HG02571 (cell line): ENCODE results near the gene ZNF507.
"Not testable (repeated sequence)": the region's sequence is repeated elsewhere in the genome, so short reads cannot be mapped to it uniquely, and the experiment has no call there.

ENCODE experiments used
- ATAC-seq: cut with Tn5 transposase; IDR thresholded peaks from one replicate; pipeline ENCODE4 v1.9.1; 2021; ENCODE audit warnings: mild to moderate bottlenecking, moderate library complexity; ENCODE audit not compliant: unreplicated experiment

ZNF507 gene

DNA sequence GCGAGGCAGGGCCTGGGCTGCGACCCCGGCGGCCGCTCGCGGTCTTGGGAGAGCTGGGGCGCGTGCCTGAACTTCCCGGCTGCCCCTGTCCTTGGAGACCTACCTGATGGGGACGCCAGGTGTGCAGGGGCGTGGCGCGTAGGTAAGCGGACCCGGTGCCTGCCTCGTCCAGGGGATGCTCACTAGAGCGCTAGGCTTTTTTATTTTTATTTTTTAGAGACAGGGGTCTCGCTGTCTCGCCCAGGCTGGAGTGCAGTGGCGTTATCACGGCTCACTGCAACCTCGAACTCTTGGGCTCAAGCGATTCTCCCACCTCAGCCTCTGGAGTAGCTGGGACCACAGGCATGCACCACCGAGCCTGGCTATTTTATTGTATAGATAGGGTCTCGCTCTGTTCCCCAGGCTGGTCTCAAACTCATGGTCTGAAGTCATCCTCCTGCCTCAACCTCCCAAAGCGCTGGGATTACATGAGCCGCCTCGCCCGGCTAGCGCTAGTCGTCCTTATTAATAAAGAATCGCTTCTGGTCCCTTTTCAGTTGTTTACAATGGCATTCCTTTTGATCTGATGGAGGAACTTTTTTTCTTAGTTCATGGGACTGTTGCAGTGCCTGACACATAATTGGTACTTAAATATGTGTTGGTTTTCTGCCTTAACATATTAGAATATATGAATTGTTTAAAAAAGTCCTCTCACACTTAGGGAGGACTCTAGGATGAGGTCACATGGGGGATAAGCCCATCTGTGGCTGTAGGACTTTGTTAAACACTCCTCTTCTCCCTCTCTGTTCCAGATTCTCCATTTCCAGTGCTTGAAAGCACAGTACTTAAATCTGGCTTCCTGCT, 61.0 kb downstream of the ZNF507 start:
- no peak for ATAC-seq

DNA sequence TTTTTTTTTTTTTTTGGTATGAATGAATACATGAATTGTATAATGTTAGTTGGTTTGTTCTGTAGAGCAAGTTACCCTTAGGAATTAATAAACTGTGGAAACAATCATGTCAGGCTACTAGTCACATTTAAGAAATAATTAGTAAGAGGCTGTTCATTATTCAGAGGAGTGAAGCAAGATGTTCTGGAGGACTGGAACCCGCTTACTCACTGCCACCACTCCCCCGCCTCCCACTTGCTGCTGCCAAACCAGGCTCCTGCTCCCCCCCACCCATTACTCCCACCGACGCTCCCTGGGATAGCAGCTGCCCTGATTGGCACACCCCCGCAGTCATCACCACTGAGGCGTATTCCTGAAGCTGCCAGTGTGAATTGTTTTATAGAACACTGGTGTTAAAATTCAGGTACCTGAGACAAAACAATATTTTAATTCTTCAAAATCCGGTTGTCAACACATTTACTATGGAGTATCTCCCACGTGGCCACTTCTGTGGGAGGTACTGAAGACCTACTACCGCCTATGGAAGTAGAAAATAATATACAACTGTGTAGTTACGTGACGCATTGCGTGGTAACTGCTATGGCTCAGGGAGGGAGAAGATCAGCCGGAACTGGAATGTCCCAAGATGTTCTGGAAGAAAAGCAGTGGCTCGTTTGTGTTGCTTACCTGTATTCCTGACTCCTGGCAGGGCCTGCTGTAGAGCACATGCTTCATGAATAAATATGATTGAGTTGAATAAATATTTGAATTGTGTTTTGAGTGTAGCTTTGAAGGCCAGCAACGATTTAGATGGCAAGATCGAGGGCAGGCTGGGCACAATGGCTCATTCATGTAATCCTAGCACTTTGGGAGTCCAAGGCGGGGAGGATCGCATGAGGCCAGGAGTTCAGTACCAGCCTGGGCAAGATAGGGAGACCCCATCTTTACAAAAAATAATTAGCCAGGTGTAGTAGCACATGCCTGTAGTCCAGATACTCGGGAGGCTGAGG, 61.9 kb downstream of the ZNF507 start:
- ATAC-seq: no peak

DNA sequence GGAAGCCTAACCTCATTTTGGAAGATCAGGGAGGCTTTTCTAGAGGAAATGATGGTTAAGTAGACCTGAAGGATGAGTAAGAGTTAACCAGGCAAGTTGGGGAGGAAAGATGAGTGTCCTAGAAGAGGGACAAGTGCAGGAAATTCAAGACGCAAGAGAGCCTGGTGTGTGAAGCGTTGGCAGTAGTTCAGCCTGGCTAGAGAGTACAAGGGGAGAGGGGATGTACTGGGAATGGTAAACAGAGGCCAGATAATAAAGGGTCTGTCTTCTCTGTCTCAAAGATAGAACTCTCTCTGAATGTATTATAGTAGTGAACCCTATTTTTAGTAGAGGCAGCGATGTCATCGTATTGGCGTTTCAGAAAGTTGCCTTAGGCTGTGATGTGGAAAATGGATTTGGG, 69.8 kb downstream of the ZNF507 start:
- no peak for ATAC-seq

DNA sequence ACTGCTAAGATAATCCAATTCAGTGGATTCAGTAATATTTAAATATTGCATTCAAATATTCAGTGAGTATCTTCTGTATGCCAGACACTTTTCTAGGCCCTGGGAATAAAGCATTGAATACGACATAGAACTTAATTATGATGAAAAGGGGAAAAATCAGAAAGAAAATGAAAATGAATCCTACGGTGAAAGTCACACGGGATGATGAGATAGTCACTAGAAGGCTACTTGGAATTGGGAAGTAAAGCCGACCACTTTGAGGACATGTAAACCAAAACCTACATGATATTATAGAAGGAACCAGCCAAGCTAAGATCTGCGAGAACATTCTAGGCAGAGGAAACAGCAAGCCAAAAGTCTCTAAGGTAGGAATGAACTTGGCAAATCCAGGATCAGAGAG, 70.3 kb downstream of the ZNF507 start:
- no peak for ATAC-seq

DNA sequence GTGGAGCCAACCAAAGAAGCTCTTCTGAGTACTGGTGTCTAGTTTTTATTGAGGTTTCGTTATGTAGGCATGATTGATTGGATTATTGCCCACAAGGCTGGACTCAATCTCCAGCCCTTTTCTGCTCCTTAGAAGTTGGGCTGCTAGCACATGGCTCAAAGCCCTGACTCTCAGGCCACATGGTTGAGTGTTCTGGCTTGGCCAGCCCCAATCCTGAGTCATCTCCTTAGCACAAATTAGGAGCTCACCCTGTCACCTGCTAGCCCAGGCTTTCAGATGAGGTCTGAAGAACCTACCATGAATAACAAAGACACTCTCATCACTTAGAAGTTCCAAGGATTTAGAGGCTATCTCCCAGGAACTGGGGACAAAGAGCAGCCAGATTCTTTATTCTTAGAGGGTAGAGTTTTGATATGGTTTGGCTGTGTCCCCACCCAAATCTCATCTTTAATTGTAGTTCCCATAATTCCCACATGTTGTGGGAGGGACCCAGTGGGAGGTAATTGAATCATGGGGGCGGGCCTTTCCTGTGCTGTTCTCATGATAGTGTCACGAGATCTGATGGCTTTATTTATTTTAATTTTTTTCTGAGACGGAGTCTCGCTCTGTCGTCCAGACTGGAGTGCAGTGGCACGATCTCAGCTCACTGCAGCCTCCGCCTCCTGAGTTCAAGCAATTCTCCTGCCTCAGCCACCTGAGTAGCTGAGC, 71.5 kb downstream of the ZNF507 start:
- no peak for ATAC-seq

DNA sequence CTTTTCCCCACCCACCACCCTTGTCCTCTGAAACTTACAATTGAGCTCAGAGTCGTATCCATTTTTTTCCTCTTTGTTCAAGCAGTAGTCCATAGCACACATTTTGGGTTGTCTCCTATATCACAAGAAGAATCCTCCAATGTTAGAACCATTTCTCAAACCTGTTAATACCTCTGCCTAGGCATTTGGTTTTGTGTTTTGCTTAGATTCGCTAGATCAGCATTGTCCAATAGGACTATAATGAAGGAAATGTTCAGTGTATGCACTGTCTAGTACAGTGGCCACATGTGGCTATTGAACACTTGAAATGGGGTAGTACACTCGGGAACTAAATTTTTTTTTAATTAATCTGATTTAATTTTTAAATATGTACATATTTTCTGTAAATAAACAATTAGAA, 72.7 kb downstream of the ZNF507 start:
- ATAC-seq: no peak

DNA sequence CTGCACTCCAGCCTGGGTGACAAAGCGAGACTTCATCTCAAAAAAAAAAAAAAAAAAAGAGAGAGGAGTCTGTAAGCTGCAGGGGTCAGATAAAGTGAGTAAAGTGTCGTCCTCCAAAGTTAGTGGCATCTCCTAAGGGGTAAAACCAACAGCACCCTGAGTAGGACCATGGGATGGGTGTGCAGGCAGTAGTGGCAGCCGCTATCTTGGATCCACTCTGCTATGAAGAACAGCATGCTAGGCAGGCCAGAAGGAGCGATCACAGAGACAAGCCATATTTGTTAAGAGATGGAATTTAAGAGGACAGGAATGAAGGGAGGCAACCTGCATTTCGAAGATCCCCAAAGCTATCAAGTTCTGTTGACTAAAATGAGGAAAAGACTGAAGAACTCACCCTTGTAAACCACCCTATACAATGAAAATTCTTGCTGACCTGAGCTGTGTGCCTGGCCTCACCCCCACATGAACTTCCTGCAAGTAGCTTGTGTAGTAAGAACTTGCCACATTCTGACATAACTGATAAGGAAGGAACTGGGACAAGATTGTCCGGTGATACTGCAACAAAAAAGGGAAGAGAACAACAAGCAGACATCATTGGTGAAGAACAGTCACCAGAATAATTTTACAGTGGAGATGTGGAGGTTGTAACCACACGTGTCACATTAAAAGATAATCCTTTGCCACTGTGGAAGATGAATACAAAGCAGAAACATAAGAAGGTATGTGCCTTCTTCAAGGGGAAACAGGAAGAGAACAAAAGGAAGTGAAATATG, 76.4 kb downstream of the ZNF507 start:
- no peak for ATAC-seq

DNA sequence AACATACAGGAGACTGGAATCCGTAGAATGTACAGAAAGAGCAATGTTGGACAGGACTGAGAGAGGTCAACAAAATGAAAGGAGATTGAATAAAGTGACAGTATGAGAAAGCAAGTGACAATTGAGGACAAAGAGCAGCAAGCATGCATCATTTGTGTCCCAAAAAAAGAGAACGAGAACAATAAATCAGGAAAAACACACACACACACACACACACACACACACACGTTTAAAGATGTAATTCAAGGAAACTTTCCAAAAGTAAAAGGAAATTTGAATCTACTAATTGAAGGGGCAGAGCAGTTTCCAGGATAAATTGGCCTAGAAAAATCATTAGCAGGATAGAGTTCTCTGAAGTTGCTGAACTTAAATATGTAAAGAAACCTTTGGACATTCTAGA, 77.0 kb downstream of the ZNF507 start:
- ATAC-seq: no peak

DNA sequence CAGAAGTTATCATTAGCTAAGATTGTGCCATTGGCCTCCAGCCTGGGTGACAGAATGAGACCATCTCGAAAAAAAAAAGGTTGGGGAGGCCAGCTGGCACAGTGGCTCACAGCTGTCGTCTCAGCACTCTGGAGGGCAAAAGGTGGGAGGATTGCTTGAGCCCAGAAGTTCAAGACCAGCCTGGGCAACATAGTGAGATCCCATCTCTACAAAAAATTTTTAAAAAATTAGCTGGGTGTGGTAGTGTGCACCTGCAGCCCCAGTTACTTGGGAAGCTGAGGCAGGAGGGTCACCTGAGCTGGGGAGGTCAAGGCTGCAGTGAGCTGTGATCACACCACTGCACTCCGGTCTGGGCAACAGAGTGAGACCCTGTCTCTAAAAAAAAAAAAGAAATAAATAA, 78.5 kb downstream of the ZNF507 start:
- not testable (repeated sequence) for ATAC-seq

DNA sequence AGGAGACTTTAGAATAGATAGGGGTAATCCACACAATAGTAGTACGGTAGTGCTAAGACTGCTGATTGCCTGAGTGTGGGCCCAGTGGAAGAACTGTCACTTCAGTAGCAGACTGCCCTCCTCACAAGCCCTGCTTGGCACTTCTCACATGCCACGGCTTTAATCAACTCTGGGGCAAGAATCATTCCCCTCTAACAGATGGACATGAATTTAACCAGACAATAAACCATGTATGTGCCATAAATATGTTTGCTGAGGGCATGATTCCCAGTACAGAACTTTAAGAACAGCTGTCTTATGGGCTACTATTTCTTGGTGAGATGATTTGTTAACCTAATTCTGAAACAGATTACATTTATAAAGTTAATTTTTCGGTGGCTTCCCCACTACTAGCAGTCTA, 82.1 kb downstream of the ZNF507 start:
- ATAC-seq: no peak

DNA sequence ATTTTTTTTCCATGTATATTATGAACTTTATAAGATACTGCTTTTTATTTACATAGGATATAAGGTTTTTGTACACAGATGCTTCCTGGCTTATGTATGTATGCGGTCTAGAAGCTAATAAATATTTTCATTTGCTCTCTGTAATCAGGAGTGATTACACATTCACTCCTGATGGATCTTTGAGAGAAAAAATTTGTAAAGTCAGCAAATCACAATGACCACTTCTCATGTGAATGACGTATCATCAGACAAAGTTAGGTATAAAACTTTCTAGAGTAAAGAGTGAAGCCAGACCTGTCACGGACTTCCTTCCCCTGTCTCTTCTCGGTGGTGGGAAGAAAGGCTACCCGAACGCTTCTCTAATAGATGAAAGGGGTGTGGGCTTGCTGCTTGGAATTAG, 91.3 kb downstream of the ZNF507 start:
- ATAC-seq: no peak

DNA sequence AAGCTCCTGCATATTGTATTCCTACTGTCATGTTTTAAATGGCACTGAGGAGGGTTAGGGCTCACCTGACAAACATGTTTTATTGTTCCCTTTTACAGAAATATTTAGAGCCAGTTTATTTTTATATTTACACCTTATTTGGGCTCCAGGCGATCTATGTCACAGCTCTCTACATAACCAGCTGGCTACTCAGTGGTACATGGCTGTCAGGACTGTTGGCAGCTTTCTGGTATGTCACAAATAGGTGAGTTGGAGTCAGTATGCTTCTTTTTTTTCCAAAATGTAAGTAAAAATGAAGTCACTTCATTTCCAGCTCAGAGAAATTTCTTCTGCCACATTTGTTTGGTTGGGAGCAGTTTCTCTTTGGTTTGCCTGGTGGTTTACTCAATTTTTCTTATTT, 91.7 kb downstream of the ZNF507 start:
- no peak for ATAC-seq
